GM18519 (cell line): ENCODE data around the gene EPHA4.

ENCODE experiments used
- ATAC-seq: cut with Tn5 transposase; IDR thresholded peaks from one replicate; pipeline ENCODE4 v1.9.1; 2021; ENCODE audit warnings: mild to moderate bottlenecking, moderate library complexity; ENCODE audit not compliant: unreplicated experiment, low FRiP score

The EPHA4 gene

GRCh38 chr2:221546505-221547225 is 25.4 kb downstream of the EPHA4 start:
- no peak for ATAC-seq

GRCh38 chr2:221541131-221541735 is 30.9 kb downstream of the EPHA4 start:
- ATAC-seq, result no peak

GRCh38 chr2:221539246-221539645 is 32.9 kb downstream of the EPHA4 start:
- no peak for ATAC-seq

GRCh38 chr2:221535824-221536223 is 36.3 kb downstream of the EPHA4 start:
- no peak for ATAC-seq

- ATAC-seq, result no peak
Measured at GRCh38 chr2:221533299-221533698, 38.8 kb downstream of the EPHA4 start.

- no peak for ATAC-seq
Measured at GRCh38 chr2:221532641-221533040, 39.5 kb downstream of the EPHA4 start.

GRCh38 chr2:221530653-221531037 is 41.5 kb downstream of the EPHA4 start:
- no peak for ATAC-seq

- no peak for ATAC-seq
Measured at GRCh38 chr2:221529943-221530652, 42.0 kb downstream of the EPHA4 start.

- no peak for ATAC-seq
Measured at GRCh38 chr2:221529177-221529942, 42.7 kb downstream of the EPHA4 start.

GRCh38 chr2:221527776-221528309 is 44.3 kb downstream of the EPHA4 start:
- no peak for ATAC-seq

- ATAC-seq, result no peak
Measured at GRCh38 chr2:221524158-221524557, 47.9 kb downstream of the EPHA4 start.

GRCh38 chr2:221521233-221521845 is 50.8 kb downstream of the EPHA4 start:
- ATAC-seq, result no peak

GRCh38 chr2:221518935-221519625 is 53.0 kb downstream of the EPHA4 start:
- no peak for ATAC-seq

- peak; percentile 36 for ATAC-seq
Measured at GRCh38 chr2:221518201-221518934, 53.7 kb downstream of the EPHA4 start.

- peak; percentile 95 for ATAC-seq
Measured at GRCh38 chr2:221517696-221518151, 54.4 kb downstream of the EPHA4 start.

GRCh38 chr2:221517146-221517695 is 54.9 kb downstream of the EPHA4 start:
- no peak for ATAC-seq

GRCh38 chr2:221515864-221516263 is 56.2 kb downstream of the EPHA4 start:
- no peak for ATAC-seq

- ATAC-seq, result no peak
Measured at GRCh38 chr2:221514305-221515040, 57.6 kb downstream of the EPHA4 start.
